Activated naive CD8-positive, alpha-beta T cell treated with anti-CD3 and anti-CD28 coated beads, Interleukin-2, amount 50 U/mL, for 16 hours (primary cell): ENCODE data around the gene INTS6L.

Experiments used
- DNase-seq: peaks from one replicate; pipeline ENCODE4 v3.0.0-alpha.2; 2020; ENCODE audit warnings: low read depth, low spot score

INTS6L gene

GRCh38 chrX:135520553-135521404 is at the start of gene INTS6L:
Gene INTS6L, plus strand, starts transcription at chrX:135520660. Its CDS starts 333 bp downstream, at chrX:135520993.
- DNase-seq, result peak; percentile 57

DNA sequence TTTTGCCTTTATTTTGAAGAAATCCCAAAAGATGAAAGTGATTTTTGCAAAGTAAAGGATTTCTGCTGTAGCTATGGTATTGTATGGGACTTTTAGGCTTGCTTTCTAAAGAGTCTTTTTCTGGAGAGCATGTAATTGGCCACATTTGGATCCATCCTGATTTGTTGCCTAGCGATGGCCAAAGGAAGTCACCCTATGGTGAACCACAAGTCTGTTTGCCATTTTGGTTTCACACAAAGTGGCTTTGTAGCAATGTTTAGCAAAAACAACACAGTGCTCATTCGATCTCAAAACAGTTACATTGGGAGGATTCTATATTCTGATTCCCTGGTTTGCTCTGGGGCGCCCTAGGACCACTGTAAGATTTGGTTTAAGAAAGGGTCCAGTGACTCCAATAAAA is 44.1 kb upstream of the INTS6L start:
- DNase-seq, result no peak

GRCh38 chrX:135477576-135477975 is 42.9 kb upstream of the INTS6L start:
- DNase-seq, result no peak

GRCh38 chrX:135480076-135480475 is 40.4 kb upstream of the INTS6L start:
- DNase-seq, result no peak

DNA sequence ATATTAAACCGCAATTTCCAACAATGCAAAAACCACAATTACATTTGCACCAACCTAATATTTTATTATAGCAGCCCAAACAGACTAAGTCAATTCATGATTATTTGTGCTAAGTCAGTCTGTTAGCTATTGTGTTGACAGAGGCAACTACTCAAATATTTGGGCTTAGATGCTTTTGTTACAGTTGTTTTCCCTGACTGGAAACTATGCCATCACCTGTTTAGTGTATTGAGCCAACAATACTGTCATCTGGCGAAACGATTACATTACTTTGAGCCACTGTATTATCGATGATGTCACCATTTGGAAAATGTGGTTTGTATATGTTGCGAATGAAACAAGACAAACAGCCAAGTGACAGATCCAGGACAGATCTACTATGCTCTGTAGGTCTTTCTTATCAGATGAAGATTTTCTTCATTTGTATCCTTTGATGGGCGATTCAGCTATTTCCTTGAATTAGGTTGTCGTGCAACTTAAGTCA is 38.7 kb upstream of the INTS6L start:
- no peak for DNase-seq

GRCh38 chrX:135484641-135485289 is 35.7 kb upstream of the INTS6L start:
- no peak for DNase-seq

GRCh38 chrX:135489542-135489941 is 30.9 kb upstream of the INTS6L start:
- no peak for DNase-seq

- DNase-seq, result no peak
Measured at GRCh38 chrX:135490979-135491514, 29.4 kb upstream of the INTS6L start.

GRCh38 chrX:135494453-135494852 is 26.0 kb upstream of the INTS6L start:
- DNase-seq, result no peak

- DNase-seq, result no peak
Measured at GRCh38 chrX:135497736-135498135, 22.7 kb upstream of the INTS6L start.

GRCh38 chrX:135498236-135498635 is 22.2 kb upstream of the INTS6L start:
- DNase-seq, result no peak

GRCh38 chrX:135505351-135505750 is 15.1 kb upstream of the INTS6L start:
- no peak for DNase-seq

- no peak for DNase-seq
Measured at GRCh38 chrX:135509885-135510284, 10.6 kb upstream of the INTS6L start.

- DNase-seq, result no peak
Measured at GRCh38 chrX:135512508-135513129, 7.8 kb upstream of the INTS6L start.

- no peak for DNase-seq
Measured at GRCh38 chrX:135513130-135513515, 7.3 kb upstream of the INTS6L start.

DNA sequence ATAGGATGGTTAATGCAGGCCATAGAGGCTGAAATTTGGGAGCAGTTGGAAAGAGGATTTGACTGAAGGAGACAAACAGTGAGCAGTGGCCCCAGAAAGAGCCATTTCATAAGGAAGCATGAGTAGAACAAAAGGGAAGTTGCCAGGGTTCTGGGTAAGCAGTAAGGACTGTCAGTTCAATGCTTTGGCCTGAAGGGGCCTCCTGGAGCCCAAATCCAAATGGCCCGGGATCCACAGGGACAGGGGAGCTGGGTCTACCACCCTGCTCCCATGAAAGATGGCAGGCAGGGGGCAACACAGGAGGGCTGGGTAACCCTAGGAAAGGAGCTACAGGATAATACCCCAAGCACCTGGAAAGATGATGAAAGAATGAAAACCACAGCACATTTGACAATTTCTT is 4.1 kb upstream of the INTS6L start:
- no peak for DNase-seq

DNA sequence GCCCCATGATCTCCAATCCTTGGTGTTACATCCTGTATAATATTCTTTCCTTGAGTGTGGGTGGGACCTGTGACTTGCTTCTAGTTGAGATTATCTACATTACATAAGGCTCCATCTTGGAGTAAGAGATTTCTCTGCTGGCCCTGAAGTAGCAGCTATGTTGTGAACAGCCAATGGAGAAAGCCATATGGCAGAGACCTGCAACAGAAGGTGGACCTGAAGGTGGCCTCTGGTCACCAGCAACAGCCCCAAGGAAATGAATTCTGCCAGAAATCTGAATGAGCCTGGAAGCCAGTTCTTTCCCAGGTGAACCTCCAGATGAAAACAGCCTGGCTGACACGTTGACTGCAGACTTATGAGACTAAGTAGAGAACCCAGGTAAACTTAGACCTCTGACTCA is 2.3 kb upstream of the INTS6L start:
- no peak for DNase-seq

DNA sequence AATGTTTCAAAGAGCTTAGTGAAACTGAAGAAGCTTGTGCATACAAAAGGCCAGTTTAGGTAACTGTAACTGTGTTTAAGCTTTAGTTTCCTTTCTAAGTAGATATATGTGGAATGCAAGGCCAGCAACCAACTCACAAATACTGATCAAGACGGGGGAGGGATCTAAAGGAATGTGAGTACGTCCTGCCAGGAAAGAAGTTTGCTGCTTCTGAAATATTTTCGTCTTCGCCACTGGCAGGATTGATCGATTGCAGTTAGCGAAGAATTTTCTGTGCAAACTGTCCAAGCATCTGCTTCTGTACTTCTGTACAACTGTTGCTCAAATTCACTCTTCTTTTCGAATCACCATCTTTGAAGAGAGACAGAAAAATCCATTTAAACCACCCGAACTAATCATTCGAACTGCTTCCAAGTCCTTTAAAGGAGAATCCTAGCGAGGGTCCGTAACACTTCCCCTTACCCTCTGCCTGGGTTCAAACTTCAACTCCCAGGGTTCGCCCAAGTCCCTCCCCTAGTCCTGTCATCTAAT is 373 bp upstream of the INTS6L start:
- DNase-seq, result no peak

- peak; percentile 49 for DNase-seq
Measured at GRCh38 chrX:135521405-135522131, 1.1 kb downstream of the INTS6L start.

- no peak for DNase-seq
Measured at GRCh38 chrX:135522132-135522530, 1.7 kb downstream of the INTS6L start.
